EL (cell line): ENCODE data around the gene MX2.
"Not testable (repeated sequence)": the region's sequence is repeated elsewhere in the genome, so short reads cannot be mapped to it uniquely, and the experiment has no call there.

Experiments
- DNase-seq: peaks from one replicate; pipeline ENCODE4 v3.0.0-alpha.2; 2016

Gene MX2

GRCh38 chr21:41361786-41362604 lies at the start of gene MX2:
TSS of gene MX2 (plus strand) at chr21:41362027. CDS start at chr21:41376907, 14,880 bp downstream.
- peak; percentile 94 for DNase-seq

GRCh38 chr21:41313285-41314164 lies 48.3 kb upstream of the MX2 start:
- DNase-seq: not testable (repeated sequence)

- DNase-seq: no peak
Measured at GRCh38 chr21:41315726-41316125, 46.1 kb upstream of the MX2 start.

GRCh38 chr21:41316200-41317062 lies 45.4 kb upstream of the MX2 start, which contains the start of gene FAM3B:
TSS of gene FAM3B (plus strand) at chr21:41316801. CDS start at chr21:41316880, 79 bp downstream.
- DNase-seq: no peak

- DNase-seq: no peak
Measured at GRCh38 chr21:41317063-41317392, 44.8 kb upstream of the MX2 start.

GRCh38 chr21:41317458-41317857 lies 44.4 kb upstream of the MX2 start:
- no peak for DNase-seq

GRCh38 chr21:41318218-41318617 lies 43.6 kb upstream of the MX2 start:
- DNase-seq: no peak

- peak; percentile 5 for DNase-seq
Measured at GRCh38 chr21:41319273-41319672, 42.6 kb upstream of the MX2 start.

- no peak for DNase-seq
Measured at GRCh38 chr21:41321211-41321907, 40.5 kb upstream of the MX2 start.

GRCh38 chr21:41321908-41322495 lies 39.8 kb upstream of the MX2 start:
- no peak for DNase-seq

- no peak for DNase-seq
Measured at GRCh38 chr21:41322496-41323382, 39.1 kb upstream of the MX2 start.

- no peak for DNase-seq
Measured at GRCh38 chr21:41325138-41325912, 36.5 kb upstream of the MX2 start.

- no peak for DNase-seq
Measured at GRCh38 chr21:41326414-41327080, 35.3 kb upstream of the MX2 start.

- no peak for DNase-seq
Measured at GRCh38 chr21:41327753-41328152, 34.1 kb upstream of the MX2 start.

- DNase-seq: peak; percentile 52
Measured at GRCh38 chr21:41328660-41329607, 32.9 kb upstream of the MX2 start.

GRCh38 chr21:41333752-41334151 lies 28.1 kb upstream of the MX2 start:
- no peak for DNase-seq

- DNase-seq: no peak
Measured at GRCh38 chr21:41337515-41337914, 24.3 kb upstream of the MX2 start.

- DNase-seq: no peak
Measured at GRCh38 chr21:41338455-41338854, 23.4 kb upstream of the MX2 start.
